ENCODE results near the gene ANXA10.

- TF ChIP-seq CTCF (conservative IDR thresholded peaks at IDR 0.05) (no peak), ZFX (IDR thresholded peaks at IDR 0.05) (no peak)
Measured at GRCh38 chr4:168203233-168203911, 111.0 kb downstream of the ANXA10 start.
